Sciatic nerve (tissue), 2 donors: ENCODE data around the gene JARID2. TPM values are rescaled to one million over a fixed set of nuclear protein-coding genes. Genes with fewer than 3 reads are reported as not detected.

Experiments used
- ATAC-seq: fragments of 200-7000 bp; cut with Tn5 transposase; one replicate; pipeline ENCODE4 v1.9.1; 2020; ENCODE audit warnings: mild to moderate bottlenecking, moderate library complexity
- DNase-seq: peaks from one replicate; pipeline ENCODE4 v3.0.0-alpha.2; 2020; ENCODE audit warnings: low spot score
- intact Hi-C: fragments of 100-400 bp; cut with DNase I; formaldehyde crosslinking; loops from one replicate; pipeline ENCODE4 v1.14.2; 2022
- total RNA-seq: library from RNA; stranded (reverse); fragmentation: NEBNext Ultra II Directional; extraction: Animal tissue kit (Norgen Biotek cat#: 25700); gene quantifications from one replicate; pipeline ENCODE4 v1.2.1, GENCODE V29; 2021
- donor health status: DM: no; HTN: no; CAD: no.
- donor health status: DM: no; HTN: no; CAD: no.

Gene JARID2
- total RNA-seq, 1 donor from 2014 or later = 12.7 TPM

DNA sequence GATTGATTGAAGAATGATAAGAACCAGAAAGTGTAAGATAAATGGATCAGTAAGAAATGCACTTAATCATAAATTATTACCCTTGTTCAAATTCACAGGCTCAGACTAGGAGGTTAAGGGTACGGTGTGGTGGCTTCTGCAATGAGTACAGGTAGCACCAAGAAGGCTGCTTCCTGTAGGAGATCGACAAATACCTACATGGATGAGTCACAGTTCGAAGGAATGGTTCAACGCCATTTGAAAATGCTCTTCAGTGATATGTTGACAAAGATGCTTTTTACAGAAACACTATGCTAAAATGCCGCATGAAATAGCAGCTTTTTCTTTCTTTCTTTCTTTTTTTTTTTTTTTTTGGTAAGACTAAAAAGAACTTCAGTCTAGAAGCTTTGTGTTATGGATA, 300.7 kb downstream of the JARID2 start:
- no peak for ATAC-seq
- intact Hi-C loops = no loop called here

DNA sequence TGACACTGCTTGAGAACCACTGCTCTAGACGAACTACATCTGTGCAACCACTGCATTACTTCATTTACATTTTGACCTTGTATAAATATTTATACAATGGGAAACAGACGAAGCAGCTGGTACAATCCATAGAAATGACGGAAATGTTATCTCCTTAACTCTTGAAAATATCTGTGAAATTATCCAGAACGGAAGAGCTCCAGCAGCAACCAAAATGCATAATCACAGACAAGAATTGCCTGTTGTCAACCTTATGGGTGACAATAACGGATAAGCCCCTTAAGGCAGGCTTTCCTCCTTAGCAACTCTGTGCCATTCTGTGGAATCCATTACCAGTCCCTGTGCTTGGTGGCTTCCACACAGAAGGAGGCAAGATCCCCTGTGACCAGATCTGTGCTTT, 301.5 kb downstream of the JARID2 start:
- intact Hi-C loops = no loop called here
- ATAC-seq = no peak
- DNase-seq = no peak

More for the DNA sequence above, 300.7 kb downstream of the JARID2 start:
- no peak for DNase-seq

DNA sequence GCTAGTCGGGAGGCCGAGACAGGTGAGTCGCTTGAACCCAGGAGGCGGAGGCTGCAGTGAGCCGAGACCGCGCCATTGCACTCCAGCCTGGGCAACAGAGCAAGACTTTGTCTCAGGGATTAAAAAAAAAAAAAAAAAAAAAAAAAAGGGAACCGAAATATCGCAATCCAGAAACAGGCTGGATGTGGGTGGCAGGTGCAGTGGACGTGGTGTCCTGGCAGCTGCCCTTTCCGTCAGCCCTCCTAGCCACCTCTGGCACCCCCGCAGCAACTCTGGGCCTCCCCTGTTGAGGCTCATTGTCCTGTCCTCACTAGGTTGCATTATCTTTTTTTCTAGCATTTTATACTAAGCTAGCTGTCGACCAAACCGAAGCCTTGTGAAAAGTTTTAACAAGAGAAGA, 303.5 kb downstream of the JARID2 start:
- ATAC-seq (no peak), DNase-seq (no peak)
- intact Hi-C loops = no loop called here

DNA sequence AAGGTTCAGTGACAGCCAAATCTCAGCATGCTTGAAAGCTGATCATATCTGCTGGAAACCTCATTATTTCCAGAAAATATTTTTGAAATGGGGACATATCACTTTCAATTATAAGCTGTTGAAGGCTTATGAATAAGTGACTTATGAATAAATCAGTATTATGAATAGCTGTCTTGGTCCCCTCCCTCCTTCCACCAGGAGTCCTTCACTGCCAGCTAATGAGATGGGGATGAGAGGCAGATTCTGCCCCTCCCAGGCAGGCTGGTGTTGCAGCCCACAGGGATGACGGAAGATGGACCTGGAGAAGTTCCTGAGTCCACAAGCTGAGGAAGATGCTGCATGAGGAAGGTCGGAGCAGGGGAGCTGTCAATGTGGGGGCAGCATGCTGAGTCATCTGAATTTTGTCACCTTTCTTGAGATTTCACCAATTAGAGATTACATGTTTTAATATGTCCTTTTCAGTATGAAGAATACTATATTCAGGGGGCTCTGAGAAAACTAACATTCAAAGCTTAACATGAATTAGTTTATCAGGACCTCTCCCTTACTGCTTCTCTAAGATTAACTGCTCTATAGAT, 304.8 kb downstream of the JARID2 start:
- ATAC-seq (no peak), DNase-seq (no peak)
- intact Hi-C loops = no loop called here

DNA sequence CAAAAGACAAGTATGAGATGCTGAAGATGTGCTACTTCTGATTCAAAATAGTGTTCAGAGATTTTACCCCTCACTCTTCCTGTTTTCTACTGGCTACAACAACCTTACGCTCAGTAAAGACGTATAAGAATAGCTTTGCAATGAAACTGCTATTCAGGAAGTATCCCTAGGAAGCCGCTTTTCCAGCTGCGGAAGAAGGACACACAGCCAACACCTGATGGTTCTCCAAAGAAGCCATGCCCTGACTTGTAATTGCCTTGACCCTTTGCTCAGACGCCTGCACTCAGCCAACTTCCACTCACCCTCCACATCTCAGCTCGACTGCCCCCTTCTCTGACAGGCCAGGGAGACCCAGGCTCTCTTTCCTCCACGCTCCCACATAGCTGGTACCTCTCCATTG, 305.4 kb downstream of the JARID2 start:
- intact Hi-C loops = no loop called here
- DNase-seq = no peak
- ATAC-seq = no peak

DNA sequence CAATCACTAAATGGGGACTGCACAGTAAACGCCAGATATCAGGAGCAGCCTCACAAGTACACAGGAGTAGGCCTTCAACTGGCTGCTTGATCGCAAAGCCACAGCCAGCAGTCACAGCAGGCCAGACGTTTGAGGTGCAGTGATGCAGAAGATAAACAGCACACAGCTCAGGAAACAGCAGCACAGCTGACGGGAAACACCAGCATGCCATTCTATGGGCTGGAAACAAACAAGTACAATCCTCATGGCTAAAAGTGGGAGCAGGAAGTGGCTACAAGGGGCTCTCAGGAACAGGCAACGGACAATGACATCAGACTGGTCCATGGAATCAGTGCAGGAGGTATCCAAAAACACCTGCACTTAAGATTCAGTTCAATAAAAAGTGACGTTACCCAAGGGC, 305.9 kb downstream of the JARID2 start:
- intact Hi-C loops = no loop called here
- no peak for ATAC-seq

DNA sequence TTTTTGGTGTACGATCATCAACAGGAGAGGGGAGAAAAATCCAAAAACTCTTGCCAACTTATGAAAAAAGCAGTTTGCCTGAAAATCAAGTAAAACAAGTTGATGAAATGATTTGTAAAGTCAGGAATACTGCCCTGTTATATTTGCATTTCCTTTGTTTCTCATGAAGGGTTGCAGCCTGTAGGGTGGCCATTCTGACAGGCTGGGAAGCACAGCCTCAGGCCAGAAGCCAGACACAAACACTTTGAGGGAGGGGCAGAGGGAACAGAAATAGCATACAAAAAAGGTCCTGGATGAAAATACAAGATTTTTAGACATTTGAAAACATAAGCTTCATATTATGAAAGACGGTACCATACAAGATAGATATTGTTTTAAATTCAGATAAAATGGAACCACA, 307.2 kb downstream of the JARID2 start:
- no peak for ATAC-seq
- DNase-seq = no peak
- intact Hi-C loops = no loop called here

More for the DNA sequence above, 305.9 kb downstream of the JARID2 start:
- DNase-seq = no peak

DNA sequence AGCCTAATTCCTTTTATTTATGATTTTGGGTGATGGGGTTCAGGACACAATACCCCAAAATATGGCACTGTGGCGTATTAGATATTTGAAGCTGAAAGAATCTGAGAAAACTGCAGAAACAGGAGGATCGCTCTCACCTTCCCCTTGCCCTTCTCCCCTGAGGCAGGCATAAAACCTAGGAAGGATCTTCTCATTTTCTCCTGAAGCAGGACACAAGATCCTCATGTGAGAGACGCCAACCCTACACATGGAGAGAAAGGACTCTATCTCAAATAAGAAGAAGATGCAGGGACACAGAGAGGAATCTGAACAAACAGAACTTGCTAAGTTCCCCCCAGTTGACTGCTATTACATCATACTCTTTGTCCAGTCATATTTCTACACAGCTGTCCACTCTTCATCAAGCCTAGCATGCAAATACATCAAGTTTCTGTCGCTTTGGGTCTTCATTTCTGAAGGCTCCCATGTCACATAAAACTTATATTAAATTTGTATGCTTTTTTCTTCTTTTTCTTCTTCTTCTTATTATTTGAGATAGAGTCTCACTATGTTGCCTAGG, 307.9 kb downstream of the JARID2 start:
- DNase-seq (no peak), ATAC-seq (no peak)
- intact Hi-C loops = no loop called here

DNA sequence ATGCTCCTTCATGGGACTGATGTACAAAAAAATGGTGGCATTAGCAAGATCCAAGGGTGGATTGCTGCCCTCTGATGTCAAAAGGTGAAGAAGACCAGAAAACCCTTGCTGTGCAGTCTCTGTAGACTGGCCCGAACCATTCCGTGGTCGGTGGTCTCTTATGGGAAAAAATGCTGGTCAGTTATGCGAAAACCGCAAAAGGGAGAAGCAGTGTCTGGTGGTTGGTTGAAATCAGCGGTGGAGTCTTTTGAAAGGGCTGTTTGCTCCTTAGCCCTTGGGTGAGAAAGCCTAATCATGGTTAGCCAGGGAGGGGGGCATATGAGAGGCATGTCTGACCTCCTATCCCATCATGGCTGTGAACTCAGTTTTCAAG, 308.8 kb downstream of the JARID2 start:
- ATAC-seq = no peak
- intact Hi-C loops = no loop called here
- no peak for DNase-seq

DNA sequence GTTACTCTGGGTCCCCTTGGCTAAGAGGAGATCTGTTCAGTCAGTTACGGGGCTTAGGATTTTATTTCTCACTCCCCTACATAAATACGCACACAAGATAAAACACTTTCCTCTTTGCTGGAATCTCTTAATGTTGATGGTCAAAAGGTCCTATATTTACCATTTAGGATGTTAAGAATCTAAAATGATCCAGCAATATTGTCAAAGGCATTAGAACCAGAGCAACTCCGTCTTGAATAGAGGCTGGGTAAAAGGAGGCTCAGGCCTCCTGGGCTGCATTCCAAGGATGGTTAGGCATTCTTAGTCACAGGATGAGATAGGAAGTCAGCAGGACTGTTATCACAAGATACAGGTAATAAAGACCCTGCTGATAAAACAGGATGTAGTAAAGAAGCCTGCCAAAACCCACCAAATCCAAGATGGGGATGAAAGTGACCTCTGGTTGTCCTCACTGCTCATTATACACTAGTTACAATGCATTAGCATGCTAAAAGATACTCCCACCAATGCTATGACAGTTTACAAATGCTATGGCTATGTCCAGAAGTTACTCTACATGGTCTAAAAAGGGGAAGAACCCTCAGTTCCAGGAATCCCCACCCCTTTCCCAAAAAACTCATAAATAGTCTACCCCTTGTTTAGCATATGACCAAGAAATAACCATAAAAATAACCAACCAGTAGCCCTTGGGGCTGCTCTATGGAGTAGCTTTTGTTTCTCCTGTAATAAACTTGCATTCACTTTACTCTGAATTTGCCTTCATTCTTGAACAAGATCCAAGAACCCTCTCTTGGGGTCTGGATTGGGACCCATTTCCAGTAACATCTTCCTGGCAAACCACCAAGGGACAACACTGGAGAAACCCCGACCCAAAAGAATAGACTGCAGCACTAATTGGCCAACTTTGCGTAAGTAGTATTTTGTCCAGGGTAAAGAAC, 309.5 kb downstream of the JARID2 start:
- ATAC-seq (peak; percentile 53), DNase-seq (no peak)
- intact Hi-C loops = no loop called here

DNA sequence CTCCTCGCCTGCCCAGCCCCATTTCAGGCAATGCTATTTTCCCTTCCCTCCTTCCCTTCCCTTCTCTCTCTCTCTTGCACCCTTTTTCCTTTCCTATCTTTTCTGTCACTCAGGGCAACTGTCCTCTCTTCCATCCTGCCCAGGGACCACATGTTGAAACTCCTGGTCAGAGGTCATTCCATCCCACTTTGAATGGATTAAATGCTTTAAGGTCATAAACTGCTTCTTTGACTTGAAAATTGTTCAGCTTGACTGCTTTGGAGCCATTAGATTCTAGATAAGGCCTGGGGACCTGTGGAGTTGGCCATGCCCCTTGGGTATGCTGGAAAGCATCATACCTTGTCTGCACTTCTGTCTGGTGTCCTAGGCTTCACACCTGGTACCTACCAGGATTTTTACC, 310.8 kb downstream of the JARID2 start:
- no peak for ATAC-seq
- intact Hi-C loops = no loop called here
- DNase-seq = no peak

DNA sequence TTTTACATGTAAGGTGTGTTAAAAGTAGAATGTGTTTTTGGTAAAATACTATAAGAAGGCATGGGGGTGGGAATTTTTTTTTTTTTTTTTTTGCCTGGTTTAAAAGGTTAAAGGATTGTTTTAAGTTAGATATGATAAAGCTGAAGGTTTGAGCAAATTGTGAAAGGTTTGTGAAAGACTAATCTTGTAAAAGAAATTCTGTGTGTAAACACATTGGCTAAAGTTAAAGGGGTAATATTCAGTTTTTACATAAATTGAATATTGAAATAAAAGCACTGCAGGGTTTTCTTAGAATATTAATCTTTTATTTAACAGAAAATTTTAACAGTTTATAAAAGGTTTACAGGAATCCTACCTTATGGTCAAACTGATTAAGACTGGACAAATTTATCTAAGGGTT, 311.3 kb downstream of the JARID2 start:
- intact Hi-C loops = no loop called here
- no peak for ATAC-seq

DNA sequence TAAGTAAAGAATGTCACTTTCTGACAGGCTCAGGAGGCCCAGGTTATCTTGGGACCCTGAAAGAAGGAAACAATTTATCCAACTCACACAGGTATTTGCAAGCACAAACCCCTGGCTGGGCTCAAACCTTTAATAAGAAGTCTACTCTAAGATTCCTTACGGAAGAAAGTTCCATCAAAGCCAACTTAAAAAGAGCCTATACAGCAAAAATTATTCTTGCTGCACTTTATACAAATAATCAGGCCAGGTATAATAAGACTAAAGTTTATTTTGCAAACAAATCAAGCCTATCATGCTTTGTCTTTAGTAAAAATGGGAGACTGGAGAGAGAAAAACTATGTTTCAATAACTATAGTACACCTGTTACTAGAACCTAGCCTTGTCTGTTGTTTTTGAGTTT, 314.8 kb downstream of the JARID2 start:
- DNase-seq (no peak), ATAC-seq (no peak)
- intact Hi-C loops = no loop called here

More for the DNA sequence above, 311.3 kb downstream of the JARID2 start:
- DNase-seq = no peak

DNA sequence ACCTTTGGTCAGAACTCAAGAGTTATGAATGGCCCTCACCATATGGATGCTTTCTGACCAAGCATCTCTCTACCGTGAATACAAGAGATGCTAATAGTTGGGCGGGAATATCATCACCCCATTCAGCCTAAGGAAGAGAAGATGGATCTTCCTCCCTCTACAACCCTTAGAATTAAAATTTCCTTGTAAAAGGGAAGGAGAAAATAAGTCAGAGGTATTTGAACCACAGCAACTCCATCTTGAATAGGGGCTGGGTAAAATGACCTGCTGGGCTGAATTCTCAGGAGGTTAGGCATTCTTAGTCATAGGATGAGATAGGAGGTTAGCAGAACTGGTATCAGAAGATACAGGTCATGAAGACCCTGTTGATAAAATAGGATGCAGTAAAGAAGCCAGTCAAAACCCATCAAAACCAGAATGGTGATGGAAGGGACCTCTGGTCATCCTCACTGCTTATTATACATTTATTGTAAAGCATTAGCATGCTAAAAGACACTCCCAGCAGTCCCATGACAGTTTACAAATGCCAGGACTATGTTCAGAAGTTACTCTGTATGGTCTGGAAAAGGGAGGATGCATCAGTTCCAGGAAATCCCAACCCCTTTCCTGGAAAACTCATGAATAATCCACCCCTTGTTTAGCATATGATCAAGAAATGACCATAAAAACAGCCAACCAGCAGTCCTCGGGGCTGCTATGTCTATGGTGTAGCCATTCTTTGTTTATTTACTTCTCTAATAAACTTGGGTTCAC, 315.8 kb downstream of the JARID2 start:
- DNase-seq = no peak
- no peak for ATAC-seq
- intact Hi-C loops = no loop called here

DNA sequence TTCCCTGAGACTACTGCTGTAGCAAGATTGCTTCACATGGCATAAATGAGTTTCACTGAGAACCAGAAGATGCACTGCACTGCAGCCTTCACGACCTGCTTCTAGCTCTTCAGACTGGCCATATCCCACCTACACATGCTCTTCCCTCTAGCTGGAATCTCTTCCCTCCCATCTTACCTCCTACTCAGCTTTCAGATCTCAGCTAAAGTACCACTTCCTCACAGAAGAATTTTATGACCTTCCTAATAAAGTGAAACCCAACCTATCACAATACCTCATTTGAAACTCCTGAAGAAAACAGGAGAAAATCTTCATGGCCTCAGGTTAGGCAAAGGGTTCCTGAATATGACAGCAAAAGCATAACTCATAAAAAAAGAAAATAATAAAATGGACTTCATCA, 317.1 kb downstream of the JARID2 start:
- intact Hi-C loops = no loop called here
- DNase-seq (no peak), ATAC-seq (no peak)

DNA sequence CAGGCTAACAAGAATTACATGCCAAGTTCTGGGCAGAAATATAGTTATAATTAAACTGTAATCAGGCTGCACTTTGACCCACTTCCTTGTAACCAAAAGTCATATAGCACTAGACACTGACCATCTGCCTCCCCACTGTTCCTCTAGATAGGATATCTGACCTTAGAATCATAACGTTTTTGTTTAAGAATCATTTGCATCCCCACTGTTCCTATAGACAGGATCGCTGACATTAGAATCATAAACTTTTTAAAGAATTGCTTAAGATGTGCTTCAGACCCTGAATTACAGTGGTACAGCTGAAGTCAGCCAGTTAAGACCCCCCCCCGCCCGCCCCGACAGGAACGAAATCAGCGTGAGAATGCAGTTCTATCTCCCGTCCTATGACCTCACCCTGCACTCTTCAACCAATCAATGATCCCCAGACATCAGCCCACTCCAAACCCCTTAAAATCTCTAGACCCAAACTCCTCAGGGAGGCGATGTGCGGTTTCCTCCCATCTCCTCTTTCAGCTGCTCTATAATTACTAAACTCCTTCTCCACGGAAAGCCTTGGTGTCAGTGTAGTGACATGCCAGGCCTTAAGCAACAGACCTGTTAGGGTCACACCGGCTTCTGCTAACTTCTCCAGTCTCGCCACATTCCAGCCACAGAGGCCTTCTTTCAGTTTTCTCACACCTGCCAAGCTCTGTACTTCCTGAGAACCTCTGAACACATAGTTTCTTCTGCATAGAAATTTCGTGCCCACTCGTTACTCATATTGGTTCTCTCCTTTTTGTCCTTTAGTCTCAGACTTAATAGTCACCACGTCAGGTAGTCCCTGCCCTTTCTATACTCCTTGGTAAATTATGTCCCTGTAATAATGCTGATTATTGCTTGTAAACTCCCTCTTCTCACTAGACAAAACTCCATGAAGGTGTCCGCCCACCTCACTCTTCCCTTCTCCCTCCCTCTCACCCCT, 323.4 kb downstream of the JARID2 start:
- intact Hi-C loops = no loop called here
- ATAC-seq (no peak), DNase-seq (no peak)

DNA sequence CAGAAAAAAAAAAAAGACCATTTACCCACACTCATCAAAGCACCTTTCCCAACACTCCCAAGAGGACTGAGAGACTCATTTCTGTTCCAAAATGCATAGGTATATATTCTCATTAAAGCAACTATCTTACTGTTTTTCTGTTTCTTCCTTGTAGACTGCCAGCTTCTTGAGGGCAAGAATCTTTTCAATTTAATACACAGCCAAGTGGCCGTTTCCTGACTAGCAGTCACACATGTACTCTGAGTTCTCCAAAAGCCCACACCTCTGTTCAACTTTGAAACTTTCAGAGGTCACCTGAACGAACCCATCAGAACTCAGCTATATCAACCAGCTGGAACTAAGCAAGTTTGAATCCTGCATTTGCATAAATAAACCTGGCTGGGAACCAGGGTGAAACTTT, 324.3 kb downstream of the JARID2 start:
- intact Hi-C loops = no loop called here
- no peak for ATAC-seq
- no peak for DNase-seq
